Fibroblast of lung (primary cell): ENCODE measurements around the gene BTAF1. TPM values are rescaled to one million over a fixed set of nuclear protein-coding genes. Genes with fewer than 3 reads are reported as not detected.

ENCODE experiments used
- DNase-seq, 2 donors: peaks; one replicate each; pipeline versions ENCODE4 v3.0.0 to v3.0.0-alpha.2; 2010; ENCODE audit warnings: low read depth in 2 of 2
- H2AFZ ChIP-seq: 2 replicates; pipeline ENCODE4 v1.5.1; 2012; ENCODE audit warnings: low read length, control low read depth, inconsistent platforms
- H3K27ac ChIP-seq: 2 replicates; pipeline ENCODE4 v1.5.1; 2011; ENCODE audit warnings: low read length, control low read depth; ENCODE audit not compliant: insufficient read depth
- H3K27me3 ChIP-seq: 2 replicates; pipeline ENCODE4 v1.5.1; 2011; ENCODE audit warnings: mild to moderate bottlenecking, low read length; ENCODE audit not compliant: control insufficient read depth, insufficient read depth
- H3K36me3 ChIP-seq: 2 replicates; pipeline ENCODE4 v1.5.1; 2011; ENCODE audit warnings: low read length; ENCODE audit not compliant: control insufficient read depth, insufficient read depth
- H3K4me1 ChIP-seq: 2 replicates; pipeline ENCODE4 v1.5.1; 2011; ENCODE audit warnings: low read length; ENCODE audit not compliant: control insufficient read depth, insufficient read depth; ENCODE audit errors: extremely low read depth
- H3K4me2 ChIP-seq: 2 replicates; pipeline ENCODE4 v1.5.1; 2011; ENCODE audit warnings: low read length, control low read depth; ENCODE audit not compliant: insufficient read depth; ENCODE audit errors: extremely low read depth
- H3K4me3 ChIP-seq, 4 experiments: fragments of 200-600 bp in 1 of 4; sonication (generic) in 1 of 4; replicated peaks in 1 of 4; 2 replicates each; pipeline ENCODE4 v1.5.1; 2011 to 2016; ENCODE audit warnings: low read length in 4 of 4, low read depth in 3 of 4, mild to moderate bottlenecking in 3 of 4, control low read depth in 2 of 4, inconsistent platforms in 1 of 4, mixed read lengths in 1 of 4; ENCODE audit not compliant: insufficient read depth in 1 of 4; ENCODE audit errors: control extremely low read depth in 1 of 4
- H3K79me2 ChIP-seq: 2 replicates; pipeline ENCODE4 v1.5.1; 2012; ENCODE audit warnings: mild to moderate bottlenecking, low read length, inconsistent platforms; ENCODE audit not compliant: control insufficient read depth, insufficient read depth
- H3K9ac ChIP-seq: 2 replicates; pipeline ENCODE4 v1.5.1; 2011; ENCODE audit warnings: mild to moderate bottlenecking, low read length, control low read depth; ENCODE audit not compliant: insufficient read depth
- H3K9me3 ChIP-seq: 2 replicates; pipeline ENCODE4 v1.5.1; 2012; ENCODE audit warnings: low read depth, low read length; ENCODE audit not compliant: control insufficient read depth, insufficient read depth
- H4K20me1 ChIP-seq: 2 replicates; pipeline ENCODE4 v1.5.1; 2011; ENCODE audit warnings: low read length; ENCODE audit not compliant: control insufficient read depth, insufficient read depth; ENCODE audit errors: extremely low read depth
- CTCF ChIP-seq, 2 donors: IDR thresholded peaks in 1 of 2; conservative IDR thresholded peaks in 1 of 2; 1 replicate in 1 of 2; 2 replicates in 1 of 2; pipeline ENCODE4 v1.5.1; 2011 to 2012; ENCODE audit warnings: low read length in 2 of 2, control low read depth in 1 of 2, inconsistent platforms in 1 of 2, low read depth in 1 of 2, mild to moderate bottlenecking in 1 of 2
- EZH2 ChIP-seq: IDR thresholded peaks from 2 replicates; pipeline ENCODE4 v1.5.1; 2012; ENCODE audit warnings: low read length, control low read depth, mild to moderate bottlenecking; ENCODE audit errors: missing control alignments
- polyA plus RNA-seq, 2 donors: library from polyadenylated mRNA; depleted of rRNA in 1 of 2; stranded (reverse) in 1 of 2; unstranded in 1 of 2; fragments of >200 nt; gene quantifications; 2 replicates each; pipeline ENCODE4 v1.2.1, GENCODE V29; 2011 to 2012; ENCODE audit warnings: missing spikeins in 1 of 2
- total RNA-seq: library from RNA; depleted of rRNA; stranded (reverse); fragments of >200 nt; gene quantifications from 2 replicates; pipeline ENCODE4 v1.2.1, GENCODE V29; 2014

BTAF1 gene
- total and polyA plus RNA-seq, 2 donors (not counting 1 experiment from before 2014, with no cell fraction given) = 27.4 to 39.8 TPM

GRCh38 chr10:92047215-92047614 lies 123.6 kb downstream of the BTAF1 start:
- H3K36me3 ChIP-seq = no peaks in the 10 kb centered on the region
- H3K4me2 ChIP-seq = no peak overlapping the region
- no peaks in the 10 kb centered on the region for H3K9me3 ChIP-seq
- H3K79me2 ChIP-seq = no peaks in the 10 kb centered on the region
- no peak overlapping the region for H2AFZ ChIP-seq
- H3K9ac ChIP-seq = no peak overlapping the region
- no peak for TF ChIP-seq CTCF (conservative IDR thresholded peaks at IDR 0.05 in 1 of 2, IDR thresholded peaks at IDR 0.05 in 1 of 2; ENCODE audit: low read depth in 1 of 2, low read length in 2 of 2)
- TF ChIP-seq EZH2 = no peak
- no peak overlapping the region for H3K27ac ChIP-seq
- no peak for DNase-seq
- no peaks in the 10 kb centered on the region for H3K27me3 ChIP-seq
- H3K4me3 ChIP-seq = no peak overlapping the region
- H4K20me1 ChIP-seq = no peaks in the 10 kb centered on the region
- no peaks in the 10 kb centered on the region for H3K4me1 ChIP-seq

DNA sequence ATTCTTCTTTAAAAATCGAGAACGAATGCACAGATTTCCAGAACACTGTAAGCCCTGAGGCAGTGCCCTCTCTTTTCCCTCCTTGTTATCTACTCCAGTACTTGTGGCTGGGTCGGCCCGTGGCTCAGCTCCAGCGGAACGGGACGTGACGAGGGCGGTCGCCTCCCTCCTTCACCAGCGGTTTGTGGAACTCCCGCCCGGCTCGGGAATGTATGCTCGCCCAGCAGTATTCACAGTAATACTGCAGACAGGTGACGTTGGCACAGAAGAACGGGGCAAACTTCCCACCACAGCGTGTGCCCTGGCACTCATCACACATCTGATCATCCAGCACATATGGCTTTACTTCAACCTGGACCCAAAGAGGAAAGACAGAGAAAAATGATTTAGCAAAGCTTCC lies 128.5 kb downstream of the BTAF1 start:
- Histone ChIP-seq H2AFZ (no peak overlapping the region), H3K9ac (no peak overlapping the region), H3K27ac (no peak overlapping the region), H3K4me2 (no peak overlapping the region), H3K79me2 (no peaks in the 10 kb centered on the region), H3K27me3 (no peaks in the 10 kb centered on the region), H3K4me3 (no peak overlapping the region), H4K20me1 (no peaks in the 10 kb centered on the region), H3K9me3 (no peaks in the 10 kb centered on the region), H3K4me1 (no peaks in the 10 kb centered on the region), H3K36me3 (no peaks in the 10 kb centered on the region)
- DNase-seq = no peak
- TF ChIP-seq CTCF (conservative IDR thresholded peaks at IDR 0.05 in 1 of 2, IDR thresholded peaks at IDR 0.05 in 1 of 2; ENCODE audit: low read depth in 1 of 2, low read length in 2 of 2) (no peak), EZH2 (no peak)

GRCh38 chr10:92052741-92053140 lies 129.2 kb downstream of the BTAF1 start:
- H3K9me3 ChIP-seq = no peaks in the 10 kb centered on the region
- H3K4me3 ChIP-seq = no peak overlapping the region
- no peak overlapping the region for H3K9ac ChIP-seq
- no peaks in the 10 kb centered on the region for H3K36me3 ChIP-seq
- DNase-seq = no peak
- H3K27ac ChIP-seq = no peak overlapping the region
- H4K20me1 ChIP-seq = no peaks in the 10 kb centered on the region
- TF ChIP-seq EZH2 = no peak
- TF ChIP-seq CTCF (conservative IDR thresholded peaks at IDR 0.05 in 1 of 2, IDR thresholded peaks at IDR 0.05 in 1 of 2; ENCODE audit: low read depth in 1 of 2, low read length in 2 of 2) = no peak
- no peak overlapping the region for H3K4me2 ChIP-seq
- no peaks in the 10 kb centered on the region for H3K4me1 ChIP-seq
- H2AFZ ChIP-seq = no peak overlapping the region
- no peaks in the 10 kb centered on the region for H3K79me2 ChIP-seq
- no peaks in the 10 kb centered on the region for H3K27me3 ChIP-seq
